HG03469 (cell line): ENCODE data around the gene ITPR3.

ENCODE experiments used
- ATAC-seq: cut with Tn5 transposase; IDR thresholded peaks from one replicate; pipeline ENCODE4 v1.9.1; 2021; ENCODE audit warnings: mild to moderate bottlenecking, moderate library complexity, moderate number of reproducible peaks; ENCODE audit not compliant: unreplicated experiment

The ITPR3 gene

DNA sequence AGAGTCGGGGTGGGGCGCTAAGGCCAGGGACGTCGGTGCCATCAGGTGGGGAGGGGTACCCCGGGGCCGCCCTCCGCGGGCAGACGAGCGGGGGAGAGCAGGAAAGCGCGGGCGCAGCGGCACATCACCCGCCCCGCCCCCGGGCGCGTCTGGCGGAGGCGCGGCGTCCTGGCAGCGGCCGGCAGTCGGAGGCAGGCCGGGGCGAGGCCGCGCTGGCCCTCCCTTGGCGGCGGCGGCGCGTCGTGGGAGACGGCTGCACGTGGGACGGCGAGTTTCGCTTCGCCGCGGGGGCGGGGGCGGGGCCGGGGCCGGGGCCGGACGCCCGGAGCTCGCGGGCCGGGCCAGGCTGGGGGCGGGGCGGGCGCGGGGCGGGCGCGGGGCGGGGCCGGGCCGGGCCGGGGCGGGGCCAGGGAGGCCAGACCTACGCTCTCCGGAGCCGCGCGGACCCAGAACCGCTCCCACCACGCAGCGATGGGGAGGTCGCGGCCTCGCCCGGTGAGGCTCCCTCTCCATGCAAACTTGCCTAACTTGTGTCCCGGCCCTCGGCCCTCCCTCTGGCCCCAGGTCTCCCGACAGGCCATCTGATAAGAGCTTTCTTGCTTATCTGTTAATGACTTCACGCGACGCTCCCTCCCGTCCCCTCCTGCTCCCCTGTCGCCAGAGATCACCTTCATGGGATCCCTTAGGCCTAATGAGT, 12.5 kb downstream of the ITPR3 start:
- no peak for ATAC-seq

DNA sequence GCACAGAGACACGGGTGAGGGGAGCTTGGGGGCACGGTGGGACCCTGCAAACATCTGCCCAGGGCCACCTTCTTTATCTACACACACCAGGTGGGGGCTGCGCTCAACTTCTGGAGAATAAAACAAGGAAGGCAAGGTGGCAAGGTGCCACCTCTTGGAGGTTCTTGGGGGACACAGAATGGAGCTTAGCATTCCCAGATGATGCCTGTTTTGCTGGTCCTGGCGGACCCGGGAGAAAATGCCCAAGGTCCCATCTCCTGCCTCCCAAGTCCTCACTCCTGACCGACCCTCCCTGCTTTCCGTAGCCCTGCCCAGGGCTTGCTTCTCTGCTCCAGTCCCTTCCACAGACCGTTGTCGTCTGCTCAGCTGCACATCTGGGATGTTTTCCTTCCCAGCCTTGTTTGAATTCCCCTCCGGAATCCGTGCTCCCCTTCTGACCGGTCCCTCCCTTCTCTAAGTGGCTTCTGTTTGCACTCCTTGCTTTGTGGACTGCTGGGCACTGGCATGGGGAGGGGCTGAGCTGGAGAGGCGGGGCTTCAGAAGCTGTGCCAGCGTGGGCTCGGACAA, 13.1 kb downstream of the ITPR3 start:
- ATAC-seq, result no peak

DNA sequence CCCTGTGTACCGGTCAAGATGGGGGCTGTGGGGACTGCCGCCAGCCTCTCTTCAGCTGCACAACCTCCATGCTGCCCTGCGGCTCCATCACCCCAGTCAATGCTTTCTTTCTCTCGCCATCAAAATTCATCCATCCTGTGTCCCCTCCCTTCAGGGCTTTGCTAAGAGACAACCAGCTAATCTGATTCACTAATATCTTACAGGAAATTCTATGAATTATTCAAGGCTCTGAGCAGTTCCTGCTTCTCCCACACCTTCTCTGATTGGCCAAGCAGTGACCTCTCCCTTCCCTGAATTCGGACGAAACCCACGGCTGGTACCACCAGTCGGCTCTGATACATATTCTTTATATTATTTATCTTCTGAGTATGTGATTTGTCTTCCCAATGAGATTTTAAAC, 13.8 kb downstream of the ITPR3 start:
- ATAC-seq, result no peak

DNA sequence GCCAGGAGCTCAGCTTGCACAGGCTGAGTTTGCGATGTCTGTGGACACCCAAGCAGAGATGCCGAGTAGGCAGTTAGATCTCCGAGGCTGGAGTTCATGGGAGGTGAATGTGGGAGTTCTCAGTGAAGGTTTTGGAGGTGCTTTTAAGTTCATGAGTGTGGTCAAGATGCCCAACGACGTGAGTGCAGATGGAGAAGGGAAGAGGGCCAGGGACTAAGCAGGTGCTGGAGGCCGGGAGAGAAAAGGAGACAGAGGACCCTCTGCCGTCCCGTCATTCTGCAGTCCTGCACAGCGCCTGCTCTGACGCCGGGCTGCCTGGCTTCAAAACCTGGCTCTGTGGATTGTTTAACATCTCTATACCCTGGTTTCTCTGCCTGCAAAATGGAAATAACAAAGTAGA, 15.5 kb downstream of the ITPR3 start:
- no peak for ATAC-seq

DNA sequence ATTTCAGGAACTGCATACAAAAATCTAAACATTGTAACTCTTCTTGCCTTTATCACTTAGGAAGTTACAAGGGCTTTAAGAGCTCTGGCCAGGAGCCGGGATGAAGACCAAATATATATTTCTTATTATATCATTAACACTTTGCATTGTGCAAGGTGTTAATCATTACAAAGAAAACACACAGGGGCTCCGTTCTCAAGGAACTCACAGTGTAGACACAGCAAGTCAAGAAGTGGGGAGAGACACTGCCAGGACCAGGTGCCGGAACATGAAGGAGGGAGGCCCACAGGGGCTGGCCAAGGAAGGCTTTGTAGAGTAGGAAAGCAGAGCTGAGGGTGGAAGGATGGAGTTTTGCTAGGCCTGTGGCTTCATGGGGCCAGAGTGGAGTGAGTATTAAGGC, 17.4 kb downstream of the ITPR3 start:
- no peak for ATAC-seq

DNA sequence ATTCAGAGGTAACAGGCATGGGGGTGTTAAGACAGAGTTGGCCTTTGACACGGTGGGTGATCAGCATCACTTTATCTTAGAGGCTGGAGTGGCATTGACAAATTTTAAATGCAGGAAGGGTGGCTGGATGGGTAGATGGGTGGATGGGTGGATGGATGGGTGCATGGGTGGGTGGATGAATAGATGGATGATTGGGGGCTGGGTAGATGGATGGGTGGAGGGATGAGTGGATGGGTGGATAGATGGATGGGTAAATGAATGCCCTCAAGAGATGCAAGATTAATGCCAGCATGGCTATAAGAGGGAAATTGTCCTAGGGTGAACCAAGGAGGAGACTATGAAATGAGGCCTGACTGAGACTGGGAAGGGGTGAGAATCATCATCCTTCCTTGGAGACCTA, 18.4 kb downstream of the ITPR3 start:
- ATAC-seq, result no peak

DNA sequence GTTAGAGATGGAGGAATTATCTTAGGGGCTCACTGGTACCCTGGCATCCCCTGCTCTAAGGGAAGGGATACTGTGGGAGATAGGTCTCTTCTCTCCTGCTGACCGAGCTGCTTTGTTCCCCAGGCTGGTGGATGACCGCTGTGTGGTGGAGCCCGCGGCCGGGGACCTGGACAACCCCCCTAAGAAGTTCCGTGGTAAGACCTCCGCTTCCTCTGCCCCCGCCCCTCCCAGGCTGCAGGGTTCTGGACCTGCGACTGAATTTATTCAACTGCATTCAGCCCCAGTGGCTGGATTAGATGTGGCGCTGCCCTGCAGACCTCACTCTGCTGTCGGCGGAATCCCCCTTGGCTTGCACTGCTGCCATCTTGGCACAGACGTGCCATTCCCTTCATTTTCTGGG, 19.2 kb downstream of the ITPR3 start:
- ATAC-seq, result no peak

DNA sequence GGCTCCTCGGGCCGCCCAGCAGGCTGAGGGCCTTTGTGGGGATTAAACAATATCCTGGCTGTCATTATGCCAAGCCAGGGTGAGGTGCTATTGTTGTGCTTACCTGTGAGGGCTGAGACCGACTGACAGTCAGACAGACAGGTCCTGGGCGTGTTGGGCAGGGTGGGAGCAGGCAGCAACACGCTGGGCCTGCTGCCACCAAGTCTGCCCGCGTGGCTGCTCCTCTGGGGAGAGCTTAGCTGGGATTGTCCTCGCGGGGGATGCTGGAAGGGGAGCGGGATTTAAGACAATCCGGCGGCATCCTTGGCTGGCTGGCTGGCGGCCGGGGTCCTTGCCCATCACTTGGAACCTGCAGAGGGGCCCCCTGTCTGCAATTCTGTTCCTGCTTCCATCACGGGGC, 20.0 kb downstream of the ITPR3 start:
- no peak for ATAC-seq

DNA sequence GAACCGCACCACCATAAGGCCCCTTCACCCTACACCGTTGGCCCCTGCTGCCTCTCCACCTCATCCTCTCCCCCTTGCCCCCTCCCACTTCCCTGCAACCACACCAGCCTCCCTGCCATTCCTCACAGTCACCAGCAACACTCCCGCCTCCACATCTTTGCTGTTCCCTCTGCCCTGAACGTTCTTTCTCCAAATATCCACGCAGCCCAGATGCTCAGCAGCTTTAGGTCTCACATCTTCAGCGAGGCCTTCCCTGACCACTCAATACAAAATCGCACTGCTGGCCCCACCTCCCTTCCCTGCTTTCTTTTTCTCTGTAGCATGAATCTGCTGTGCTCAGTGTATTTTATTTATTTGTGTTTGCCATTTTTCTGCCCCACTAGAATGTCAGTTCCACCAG, 20.5 kb downstream of the ITPR3 start:
- ATAC-seq, result no peak

DNA sequence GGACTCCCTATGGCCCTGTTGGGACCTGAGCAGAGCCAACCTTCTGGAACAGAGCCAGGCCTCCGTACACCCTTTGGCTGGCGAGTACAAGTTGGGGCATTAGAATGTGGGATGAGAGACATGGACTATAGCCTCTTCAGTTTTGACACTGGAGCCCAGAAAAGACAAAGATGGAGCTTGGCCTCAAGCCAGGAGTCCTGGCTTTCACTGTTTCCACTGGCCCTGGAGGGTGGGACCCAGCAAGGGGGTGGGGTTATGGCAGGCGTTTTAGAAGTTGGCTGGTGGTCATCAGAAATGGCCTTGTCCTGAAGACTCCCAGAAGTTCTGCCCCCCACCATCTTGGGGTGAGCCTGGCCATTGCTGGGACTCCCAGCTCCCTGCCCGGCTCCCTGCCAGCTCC, 21.8 kb downstream of the ITPR3 start:
- ATAC-seq, result no peak

DNA sequence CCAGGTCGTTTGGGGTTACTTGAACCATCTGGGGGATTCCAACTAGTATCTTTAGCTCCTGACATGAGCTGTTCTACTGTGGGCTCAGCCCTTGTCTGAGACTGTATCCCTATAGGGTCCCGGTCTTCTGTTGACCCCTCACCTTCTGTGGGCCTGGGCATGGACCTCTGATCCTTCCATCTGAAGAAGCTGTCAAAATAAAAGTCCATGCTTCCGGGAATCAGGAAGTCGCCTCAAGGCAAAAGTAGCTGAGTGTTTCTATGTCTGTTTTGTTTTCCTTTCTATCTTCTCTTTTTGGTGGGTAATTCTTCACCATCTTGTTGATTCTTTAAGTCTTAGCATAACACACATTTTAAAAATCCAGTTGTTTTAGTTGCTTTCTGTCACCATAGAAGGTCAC, 30.3 kb downstream of the ITPR3 start:
- no peak for ATAC-seq

DNA sequence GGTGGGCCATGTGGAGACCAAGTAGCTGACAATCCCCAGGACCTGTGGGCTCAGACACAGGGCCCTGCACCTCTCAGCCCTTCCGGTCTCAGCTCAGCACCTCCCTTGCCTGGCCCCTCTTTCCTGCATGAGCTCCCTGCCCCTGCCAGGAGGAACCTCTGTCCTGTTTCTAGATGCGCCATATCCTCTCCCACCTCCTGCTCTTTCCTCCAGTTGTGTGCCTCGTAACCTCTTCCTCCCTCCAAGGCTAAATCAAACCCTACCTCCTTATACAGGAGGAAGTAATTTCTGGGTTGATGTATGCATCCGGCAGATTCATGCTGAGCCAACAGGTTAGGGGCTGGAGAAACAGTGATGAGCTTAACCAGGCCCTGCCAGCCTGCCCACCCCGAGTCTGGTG, 30.9 kb downstream of the ITPR3 start:
- no peak for ATAC-seq

DNA sequence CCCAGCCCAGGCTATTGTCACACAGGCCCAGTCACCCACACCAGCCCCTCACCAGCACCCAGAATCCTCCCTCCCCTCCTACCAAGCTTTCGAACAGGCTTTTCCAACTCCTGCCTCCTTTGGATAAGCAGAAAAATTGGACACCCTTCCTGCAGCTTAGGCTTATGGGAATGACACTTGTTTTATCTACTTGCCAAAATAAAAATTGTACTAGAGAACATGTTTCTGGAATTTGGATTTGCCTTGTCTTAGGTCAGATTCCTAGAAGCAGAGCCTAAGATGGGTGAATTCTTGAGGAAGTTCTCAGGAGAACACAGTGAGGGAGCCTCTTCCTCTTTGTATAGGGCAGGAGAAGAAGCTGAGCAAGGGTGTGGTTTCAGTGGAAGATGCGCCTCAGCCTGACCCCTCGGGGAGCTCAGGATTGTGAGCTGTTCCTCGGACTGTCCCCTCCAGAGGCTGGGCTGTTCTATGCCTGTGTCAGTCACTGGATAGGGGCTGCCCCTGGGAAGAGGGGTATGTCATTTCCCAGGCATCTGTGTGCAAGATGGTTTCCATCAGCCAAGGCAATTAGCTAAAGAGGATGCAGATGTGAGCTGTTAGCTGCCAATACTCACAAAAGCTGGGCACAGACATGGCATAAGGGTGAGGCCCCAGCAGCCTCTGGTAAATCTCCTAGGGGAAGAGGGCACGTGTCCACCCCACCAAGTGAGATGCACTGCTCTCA, 33.9 kb downstream of the ITPR3 start:
- ATAC-seq, result no peak

DNA sequence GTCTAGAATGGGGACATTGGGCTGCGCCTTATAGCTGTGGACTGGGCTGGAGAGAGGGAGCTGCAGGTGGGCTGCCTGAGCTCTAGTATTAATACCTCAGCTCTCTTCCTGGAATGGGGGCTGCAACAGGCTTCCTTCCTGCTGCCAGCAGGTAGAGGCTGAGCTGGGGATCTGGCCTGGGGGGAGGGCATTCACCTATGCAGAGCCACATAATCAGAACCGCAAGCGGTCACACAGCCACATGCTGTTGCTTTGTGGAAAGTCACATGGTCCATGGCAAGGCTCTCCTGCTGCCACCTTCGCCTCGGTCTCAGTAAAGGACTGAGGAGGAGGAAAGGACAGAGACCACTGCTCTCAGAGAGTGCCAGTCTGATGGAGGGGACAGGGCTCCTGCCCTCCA, 35.7 kb downstream of the ITPR3 start:
- ATAC-seq, result no peak

DNA sequence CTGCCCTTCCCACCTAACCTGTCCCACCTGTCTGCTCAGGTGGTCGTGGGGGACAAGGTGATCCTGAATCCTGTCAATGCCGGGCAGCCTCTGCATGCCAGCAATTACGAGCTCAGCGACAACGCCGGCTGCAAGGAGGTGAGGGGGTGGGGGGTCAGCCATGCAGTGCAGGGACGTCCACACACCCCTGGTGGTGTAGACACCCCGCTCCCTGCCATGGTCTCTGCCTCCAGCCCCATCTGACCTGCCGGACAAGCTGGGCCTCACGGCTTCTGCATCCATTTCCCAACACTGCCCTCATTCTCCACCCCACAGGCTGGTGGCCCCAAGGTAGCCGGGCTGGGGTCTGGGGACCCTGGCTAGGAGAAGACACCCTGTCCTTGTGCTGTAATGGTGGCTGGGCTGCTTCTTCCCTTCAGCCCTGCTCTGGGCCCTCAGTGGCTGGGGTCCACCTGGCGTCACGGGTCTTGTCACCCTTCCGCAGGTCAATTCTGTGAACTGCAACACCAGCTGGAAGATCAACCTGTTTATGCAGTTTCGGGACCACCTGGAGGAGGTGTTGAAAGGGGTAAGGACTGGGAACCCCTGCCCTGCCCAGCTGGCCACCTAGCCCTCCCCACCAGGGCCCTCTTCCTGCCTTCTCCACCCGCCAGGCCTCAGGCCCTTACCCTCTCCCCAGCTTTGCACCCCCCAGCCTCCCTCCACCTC, 38.0 kb downstream of the ITPR3 start:
- no peak for ATAC-seq

DNA sequence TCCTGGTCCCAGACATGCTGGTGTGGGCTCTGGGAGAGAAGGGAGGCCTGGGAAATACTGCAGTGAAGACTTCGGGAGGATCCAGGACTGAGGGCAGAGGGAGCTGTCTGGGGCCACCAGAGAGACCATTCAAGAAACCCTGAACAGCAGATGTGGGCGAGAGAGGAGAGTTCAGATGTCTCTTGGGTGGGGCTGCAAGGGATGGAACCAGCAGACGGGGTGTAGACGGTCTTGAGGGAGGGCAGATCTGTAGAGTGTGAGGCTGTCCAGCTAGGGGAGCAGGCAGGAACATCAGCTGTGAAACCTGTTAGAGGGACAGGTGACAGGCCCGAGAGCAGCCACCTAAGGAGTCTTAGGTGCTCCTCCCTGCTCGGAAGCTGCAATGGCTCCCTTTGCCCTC, 38.9 kb downstream of the ITPR3 start:
- ATAC-seq, result no peak

DNA sequence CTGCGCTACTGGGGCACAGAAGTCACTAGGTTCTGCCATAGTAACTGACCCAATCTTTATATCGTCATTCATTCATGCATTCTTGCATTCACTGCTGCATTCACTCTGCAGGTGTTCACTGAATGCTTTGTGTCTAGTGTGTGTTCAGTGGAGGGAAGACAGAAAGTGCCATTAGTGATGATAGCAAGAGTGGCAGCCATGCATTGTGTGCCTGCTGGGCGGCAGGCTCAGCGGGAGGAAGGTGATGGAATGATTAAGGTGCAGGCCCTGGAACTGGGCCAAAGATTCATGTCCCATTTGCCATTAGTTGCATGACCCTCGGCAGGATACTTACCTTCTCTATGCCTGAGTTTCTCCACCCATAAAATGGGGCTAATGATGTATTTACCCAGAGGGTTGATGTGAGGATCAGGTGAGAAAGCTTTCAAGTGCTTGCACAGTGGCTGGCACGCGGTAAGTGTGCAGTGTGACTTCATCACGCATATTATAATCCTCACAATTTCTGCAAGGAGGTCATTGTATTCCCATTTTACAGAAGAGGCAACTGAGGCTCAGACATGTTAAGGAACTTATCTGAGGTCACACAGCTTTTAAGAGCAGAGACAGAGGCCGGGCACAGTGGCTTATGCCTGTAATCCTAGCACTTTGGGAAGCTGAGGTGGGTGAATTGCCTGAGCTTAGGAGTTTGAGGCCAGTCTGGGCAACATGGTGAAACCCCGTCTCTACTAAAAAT, 40.1 kb downstream of the ITPR3 start:
- ATAC-seq, result no peak

DNA sequence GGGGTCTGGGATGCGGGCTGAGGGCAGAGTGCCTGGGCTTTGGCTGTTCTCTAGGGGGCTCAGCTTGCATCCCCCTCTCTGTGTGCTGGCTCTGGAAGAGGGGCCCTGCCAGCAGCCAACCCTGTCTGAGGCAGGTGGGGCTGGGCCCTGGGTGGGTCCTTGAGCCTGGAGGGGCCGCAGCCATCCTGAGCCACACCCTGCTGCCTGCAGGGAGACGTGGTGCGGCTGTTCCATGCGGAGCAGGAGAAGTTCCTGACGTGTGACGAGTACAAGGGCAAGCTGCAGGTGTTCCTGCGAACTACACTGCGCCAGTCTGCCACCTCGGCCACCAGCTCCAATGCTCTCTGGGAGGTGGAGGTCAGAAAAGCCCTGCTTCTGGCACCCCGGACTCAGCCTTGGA, 41.2 kb downstream of the ITPR3 start:
- ATAC-seq, result no peak

DNA sequence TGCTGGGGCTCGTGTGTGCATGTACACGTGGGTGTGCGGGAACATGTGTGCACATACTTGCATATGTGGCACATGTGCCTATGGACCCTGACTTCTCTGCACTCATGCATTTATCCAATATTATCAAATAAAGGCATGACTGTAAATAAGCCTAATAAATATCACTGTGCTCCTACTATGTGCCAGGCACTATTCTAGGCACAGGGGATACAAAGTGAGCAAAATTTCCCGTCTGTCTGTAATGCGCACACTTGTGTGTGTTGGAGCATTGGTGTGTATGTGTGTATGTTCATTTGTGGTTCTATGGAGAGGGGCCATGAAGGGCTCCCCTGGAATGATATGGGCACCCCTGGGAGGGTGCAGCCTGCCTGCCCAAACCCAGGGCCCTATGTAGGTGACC, 41.9 kb downstream of the ITPR3 start:
- ATAC-seq, result no peak

DNA sequence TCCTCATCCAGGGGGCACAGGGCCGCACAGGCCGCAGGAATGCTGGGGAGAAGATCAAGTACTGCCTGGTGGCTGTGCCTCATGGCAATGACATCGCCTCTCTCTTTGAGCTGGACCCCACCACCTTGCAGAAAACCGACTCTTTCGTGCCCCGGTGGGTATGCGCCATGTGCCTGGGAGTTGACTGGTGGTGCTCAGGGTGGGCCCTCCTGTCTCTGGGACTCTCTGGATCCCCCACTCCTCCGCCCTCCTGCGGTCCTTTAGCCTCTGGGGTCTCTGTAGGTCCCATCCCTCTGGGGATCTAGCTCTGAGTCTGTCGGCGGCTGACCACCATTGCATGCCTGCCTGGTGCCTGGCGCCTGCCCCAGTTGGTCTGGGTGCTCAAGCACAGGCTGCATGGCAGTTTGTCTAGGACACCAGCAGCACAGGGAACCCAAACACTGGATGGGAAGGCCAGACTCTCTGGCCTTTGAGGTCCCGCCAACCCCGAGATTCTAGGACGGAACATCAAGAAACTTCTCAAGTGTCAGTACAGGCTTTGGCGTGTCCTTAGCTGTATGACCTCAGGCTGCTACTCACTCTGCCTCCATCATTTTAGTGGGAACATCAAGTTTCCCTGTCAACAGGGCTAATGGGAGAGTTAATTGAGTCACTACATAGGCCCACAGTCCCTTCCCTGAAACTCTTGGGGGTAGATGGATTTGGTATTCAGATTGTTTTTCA, 42.8 kb downstream of the ITPR3 start:
- ATAC-seq, result no peak
